Stimulated activated naive CD4-positive, alpha-beta T cell treated with Interleukin-2 at 50 U/mL for 16 hours (primary cell): ENCODE results near the gene VAV2.

ENCODE experiments used
- DNase-seq: peaks from one replicate; lab custom pipeline; 2025; lab: John Stamatoyannopoulos, UW

Gene VAV2

DNA sequence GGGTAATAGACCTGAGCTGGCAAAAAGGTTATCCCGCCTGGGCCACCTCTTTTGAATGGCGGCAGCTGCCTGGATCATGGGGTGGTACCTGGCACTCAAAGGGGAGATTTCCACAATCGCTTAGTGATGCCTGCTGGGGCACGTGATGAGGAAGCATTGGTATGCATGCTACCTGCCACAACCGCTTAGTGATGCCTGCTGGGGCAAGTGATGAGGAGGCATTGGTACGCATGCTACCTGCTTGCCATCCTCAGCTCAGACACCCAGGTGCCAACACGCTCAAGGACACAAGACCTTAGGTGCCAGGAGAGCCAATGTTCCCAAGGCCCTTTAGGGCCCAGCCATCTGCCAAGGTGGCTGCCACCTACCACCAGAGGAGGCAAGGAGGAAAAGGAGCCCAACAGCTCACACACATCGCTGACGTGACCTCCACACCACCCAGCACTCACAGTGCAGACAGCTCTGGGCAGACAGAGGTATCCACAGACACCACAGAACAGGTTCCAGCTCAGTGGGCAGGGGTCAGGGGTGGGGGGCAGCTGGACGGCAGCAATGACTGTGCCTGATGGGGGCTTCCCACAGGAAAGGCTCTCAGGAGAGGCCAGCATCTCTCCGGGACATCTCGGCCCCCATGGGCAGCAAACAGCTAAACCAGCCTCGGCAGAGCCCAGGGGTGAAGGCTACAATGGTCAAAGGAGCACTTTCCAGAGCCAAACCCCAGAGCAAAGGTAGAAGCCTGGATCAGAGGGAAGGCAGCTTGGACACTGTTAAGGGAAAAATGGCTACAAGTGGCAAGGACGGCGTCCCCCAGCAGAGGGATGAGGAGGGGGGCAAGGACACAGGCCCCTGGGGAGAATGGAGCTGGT lies 210.9 kb downstream of the VAV2 start:
- DNase-seq: no peak

DNA sequence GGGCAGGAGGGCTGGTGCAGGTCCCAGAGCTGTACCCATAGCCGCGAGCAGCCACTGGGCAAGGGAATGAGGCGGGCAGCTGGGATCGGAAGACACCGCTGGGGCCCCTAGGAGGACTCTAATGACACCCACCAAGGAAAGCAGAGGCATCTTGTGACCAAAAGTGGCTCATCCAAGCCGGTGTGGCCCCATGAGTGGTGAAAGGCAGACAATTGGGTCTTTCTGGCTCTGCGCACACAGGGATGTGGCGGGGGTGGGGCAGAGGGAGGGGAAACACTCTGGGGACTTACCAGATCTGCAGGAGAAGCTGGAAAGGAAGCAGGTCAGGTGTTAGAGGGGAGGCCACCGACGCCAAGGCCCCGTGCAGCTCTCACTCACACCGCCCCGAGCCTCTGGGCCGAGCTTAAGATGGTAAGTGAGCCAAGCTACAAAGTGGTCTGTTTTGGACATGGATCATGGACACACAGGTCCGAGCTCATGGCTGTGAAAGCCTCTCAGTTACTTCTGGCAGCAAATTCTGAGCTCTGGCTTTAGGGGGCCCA lies 211.6 kb downstream of the VAV2 start:
- DNase-seq: no peak

DNA sequence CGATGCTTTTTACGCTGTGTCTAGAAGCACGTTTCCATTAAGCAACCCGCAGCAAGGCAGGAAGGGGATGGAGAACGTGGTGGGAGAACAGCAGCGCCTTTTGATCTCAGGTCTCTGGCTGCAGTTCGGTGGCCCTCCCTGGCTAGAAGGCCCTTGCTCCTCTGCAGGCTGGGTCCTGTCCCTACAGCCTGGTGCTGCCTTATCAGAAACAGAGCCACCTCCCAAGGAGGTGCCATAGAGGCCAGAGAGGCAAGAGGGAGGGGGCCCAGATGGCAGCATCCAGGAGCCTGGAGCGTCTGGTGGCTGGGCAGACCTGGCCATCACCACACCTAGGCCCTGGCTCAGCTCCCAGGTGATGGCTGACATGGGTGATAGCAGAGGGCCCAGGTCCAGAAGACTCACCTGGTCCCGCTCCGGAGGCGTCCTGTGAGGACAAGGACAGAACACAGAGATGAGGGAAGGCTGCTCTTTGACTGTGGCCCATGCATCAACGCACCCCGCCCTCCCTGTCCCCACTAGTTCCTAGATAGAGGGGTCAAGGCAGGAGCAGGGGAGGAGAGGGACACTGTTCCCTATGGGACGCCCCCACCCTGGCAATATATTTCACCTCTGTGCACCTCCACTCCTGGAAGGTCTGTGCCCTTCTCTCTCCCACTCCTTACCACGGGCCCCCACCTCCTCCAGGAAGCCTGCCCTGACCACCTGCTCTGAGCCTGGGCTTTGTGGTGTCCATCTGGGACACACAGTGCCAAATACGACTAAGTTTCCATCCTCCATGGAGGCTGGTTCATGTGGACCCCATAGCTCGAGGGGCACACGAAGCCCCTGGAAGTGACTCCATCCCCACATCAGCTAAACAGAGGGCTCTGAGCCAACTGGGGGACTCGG lies 212.4 kb downstream of the VAV2 start:
- no peak for DNase-seq

GRCh38 chr9:133779081-133779480 lies 213.0 kb downstream of the VAV2 start:
- no peak for DNase-seq

DNA sequence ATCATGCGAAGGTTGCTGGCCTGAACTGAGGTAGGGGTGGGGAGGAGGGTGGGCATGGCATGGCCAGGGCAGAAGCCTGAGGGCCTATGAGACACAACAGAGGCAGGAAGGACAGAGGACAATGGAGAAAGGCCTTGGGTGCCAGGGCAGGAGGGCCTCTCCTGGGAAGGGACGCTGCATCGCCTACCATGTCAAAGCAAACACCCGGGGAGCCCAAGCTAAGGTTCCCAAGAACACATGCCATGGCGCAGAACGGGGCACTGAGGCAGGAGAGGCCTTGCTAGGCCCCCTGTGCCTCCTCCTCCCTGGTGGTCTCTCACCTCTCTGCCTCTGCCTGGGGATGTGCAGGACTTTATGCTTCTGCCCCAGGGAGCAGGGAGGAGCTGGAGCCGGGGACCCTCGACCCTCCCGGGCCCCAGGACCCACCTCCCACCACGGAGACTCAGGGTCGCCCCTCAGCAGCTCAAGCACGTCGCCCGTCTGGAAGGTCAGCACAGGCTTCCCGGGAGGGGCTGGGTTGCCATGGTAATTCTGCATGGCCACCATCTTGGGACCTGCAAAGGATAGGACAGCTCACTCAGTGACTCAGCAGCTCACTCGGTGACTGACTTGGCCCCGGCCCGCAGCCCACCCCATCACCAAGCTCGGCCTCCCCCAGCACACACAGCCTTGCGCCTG lies 213.6 kb downstream of the VAV2 start:
- DNase-seq: no peak

GRCh38 chr9:133777871-133778270 lies 214.3 kb downstream of the VAV2 start:
- no peak for DNase-seq

DNA sequence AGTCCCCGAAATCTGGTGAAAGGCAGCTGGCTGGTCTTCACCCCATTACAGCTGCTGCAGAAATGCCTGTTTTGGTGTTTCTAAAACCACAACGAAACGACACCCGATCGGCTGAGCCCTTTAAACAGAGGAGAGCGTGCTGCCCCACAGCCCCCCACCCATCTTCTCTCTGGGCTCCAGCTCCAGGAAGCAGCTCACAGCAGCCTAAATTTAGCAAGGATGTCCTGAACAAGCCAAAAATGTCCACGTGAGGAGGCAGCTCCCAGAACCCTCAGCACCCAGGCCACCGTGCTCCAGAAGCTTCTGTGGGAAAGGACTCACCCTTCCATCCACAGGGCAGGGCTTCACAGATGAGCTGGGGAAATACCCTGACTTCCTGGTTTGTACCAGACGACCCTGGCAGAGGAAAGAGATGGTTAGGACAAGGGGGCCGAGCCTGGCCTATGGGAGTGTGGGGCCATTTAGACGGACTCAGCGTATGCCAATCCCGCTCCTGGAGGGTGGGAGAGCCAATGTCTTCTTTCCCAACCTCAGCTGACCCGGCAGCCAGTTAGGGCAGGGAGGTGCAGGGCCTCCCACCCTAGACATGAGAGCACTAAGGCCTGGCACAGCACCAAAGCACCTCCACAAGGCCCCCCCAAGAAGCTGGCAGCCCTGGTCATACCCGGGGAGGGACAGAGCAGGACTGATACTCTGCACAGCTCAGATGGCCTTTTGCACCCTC lies 214.9 kb downstream of the VAV2 start:
- no peak for DNase-seq

GRCh38 chr9:133775951-133776905 lies 215.9 kb downstream of the VAV2 start:
- no peak for DNase-seq

DNA sequence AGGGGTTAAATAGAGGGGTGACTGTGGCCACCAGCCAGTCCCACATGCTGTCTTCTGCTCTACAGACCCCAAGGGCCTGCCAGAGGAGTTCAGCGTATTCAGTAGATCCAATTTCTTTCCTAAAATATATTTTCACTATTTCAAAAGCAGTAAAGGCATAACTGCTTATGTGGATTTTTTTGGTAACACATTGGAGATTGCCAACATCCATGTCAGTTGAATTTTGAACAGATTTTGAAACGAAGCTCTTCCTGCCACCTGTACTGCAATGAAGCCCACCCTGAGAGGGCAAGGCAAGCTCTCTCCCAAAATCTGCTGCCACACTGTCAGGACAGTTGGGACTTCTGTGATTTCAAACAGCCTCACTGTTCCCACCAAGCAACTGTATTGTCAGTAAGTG lies 216.8 kb downstream of the VAV2 start:
- no peak for DNase-seq

DNA sequence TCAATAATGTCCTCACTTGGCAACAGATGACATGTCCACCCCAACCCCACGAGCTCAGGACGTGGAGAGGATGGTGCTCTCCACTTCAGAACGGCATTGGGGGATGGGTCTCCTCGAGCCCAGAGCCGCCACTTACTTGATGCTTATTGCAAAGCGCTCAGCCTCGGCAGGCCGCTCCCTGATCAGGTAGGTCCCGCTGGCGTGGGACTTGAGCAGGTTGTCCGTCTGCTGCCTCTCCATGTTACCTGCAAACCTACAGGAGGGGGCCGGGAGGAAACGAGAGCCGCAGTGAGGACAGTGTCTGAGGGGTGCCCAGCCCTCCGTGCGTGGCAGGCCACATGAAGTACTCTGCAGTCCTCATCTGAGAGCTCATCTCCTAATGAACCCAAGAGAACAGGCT lies 217.3 kb downstream of the VAV2 start:
- DNase-seq: no peak

GRCh38 chr9:133773889-133774655 lies 218.1 kb downstream of the VAV2 start:
- DNase-seq: no peak

DNA sequence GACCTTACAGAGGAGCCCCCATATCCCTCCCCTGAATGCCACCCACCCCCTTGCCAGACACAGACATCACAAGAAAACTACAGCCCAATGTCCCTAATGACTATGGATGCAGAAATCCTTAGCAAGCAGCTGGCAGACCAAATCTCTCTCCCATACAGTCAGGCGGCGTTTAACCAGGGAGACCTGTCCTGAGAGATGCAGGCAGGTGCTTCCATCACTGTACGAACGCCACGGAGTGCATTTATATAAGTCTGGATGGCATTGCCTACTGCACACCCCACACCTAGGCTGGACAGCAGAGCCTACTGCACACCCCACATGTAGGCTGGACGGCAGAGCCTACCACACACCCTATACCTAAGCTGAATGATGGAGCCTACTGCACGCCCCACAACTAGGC lies 219.5 kb downstream of the VAV2 start:
- DNase-seq: no peak

GRCh38 chr9:133771486-133772482 lies 220.3 kb downstream of the VAV2 start:
- DNase-seq: no peak

GRCh38 chr9:133770076-133770777 lies 221.9 kb downstream of the VAV2 start:
- DNase-seq: no peak

DNA sequence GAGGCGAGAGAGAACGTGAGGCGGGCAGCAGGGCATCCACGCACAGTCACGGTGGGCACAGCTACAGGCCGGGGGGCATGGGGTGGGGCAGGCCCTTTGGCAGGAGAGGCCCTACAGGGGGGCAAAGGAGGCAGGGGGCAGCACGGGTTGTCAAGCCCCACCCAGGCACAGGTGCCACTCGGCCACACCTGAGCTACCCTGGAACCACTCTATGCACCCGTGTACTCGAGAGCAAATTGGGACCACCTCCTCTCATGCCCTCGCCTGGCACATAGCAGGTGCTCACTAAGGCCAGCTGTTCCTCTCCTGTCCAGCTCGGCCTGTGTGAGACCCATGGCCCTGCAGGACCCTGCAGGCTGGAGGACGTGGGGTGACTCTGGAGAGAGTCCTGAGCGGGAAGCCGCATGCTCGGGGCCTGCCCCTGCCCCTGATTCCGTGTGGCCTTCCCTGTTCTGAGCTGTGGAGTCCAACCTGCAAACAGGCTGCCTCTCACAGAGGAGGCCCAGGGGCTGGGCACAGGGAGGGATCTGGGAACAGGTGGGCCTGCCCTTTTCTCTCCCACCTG lies 222.5 kb downstream of the VAV2 start:
- DNase-seq: no peak

DNA sequence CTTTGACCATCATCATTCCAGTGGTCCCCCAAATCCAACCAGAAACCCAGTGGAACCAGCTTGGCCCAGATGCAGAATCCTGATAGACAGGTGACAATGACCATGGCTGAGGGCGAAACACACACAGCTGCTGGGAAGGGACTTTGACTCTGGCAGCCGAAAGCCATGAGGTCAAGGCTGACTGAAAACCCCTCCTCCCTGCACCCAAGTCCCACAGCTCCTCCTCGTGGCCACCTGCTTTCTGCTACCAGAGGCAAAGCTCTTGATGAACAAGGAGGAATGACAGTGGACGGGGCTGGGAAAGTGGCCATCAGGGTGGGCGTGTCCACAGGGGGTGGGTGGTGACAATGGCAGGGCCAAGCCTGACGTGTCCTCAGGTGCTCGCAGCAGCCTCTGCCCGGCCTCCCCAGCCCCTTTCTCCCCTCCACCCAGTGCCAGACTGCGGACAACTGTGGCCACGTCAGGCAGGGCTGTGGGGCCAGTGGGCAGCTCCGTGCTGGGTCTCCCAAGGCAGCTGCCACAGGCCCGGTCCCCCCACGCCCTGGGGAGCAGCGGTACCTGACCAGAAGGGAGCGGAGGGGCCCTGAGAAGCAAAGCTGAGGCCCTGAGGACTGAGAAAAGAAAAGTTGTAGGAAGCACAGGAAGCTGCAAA lies 223.1 kb downstream of the VAV2 start:
- no peak for DNase-seq

- DNase-seq: no peak
Observed at GRCh38 chr9:133768371-133768858, 223.7 kb downstream of the VAV2 start.
